Urinary bladder (tissue), 4 donors: Measurements from ENCODE around the gene MAP3K4. TPM values are rescaled to one million over a fixed set of nuclear protein-coding genes. Genes with fewer than 3 reads are reported as not detected.

ENCODE experiments used
- DNase-seq: peaks from one replicate; pipeline ENCODE4 v3.0.0-alpha.2; 2015; ENCODE audit errors: extremely low spot score
- H3K27ac ChIP-seq: one replicate; pipeline ENCODE4 v1.5.1; 2013; ENCODE audit warnings: low read depth, mild to moderate bottlenecking, moderate library complexity
- H3K36me3 ChIP-seq: one replicate; pipeline ENCODE4 v1.6.1; 2013; ENCODE audit warnings: mild to moderate bottlenecking, moderate library complexity; ENCODE audit not compliant: insufficient read depth
- H3K4me1 ChIP-seq: one replicate; pipeline ENCODE4 v1.6.1; 2013; ENCODE audit warnings: mild to moderate bottlenecking, moderate library complexity; ENCODE audit not compliant: insufficient read depth
- H3K4me3 ChIP-seq: one replicate; pipeline ENCODE4 v1.5.1; 2013; ENCODE audit warnings: low read depth, low read length
- WGBS: extraction: QIAGEN DNeasy Blood & Tissue Kit; methylation state at CpG from one replicate; pipeline ENCODE4 v1.1.7; 2013; 5-methylcytosine and 5-hydroxymethylcytosine counted together
- polyA plus RNA-seq: library from polyadenylated mRNA; stranded (reverse); fragments of 200-250 nt; gene quantifications from one replicate; pipeline ENCODE4 v1.2.3, GENCODE V29; 2013
- total RNA-seq: library from RNA; depleted of rRNA; stranded (reverse); fragments of >200 nt; gene quantifications from one replicate; pipeline ENCODE4 v1.2.3, GENCODE V29; 2014
- donor health status: healthy with polysubstance abuse.
- donor health status: healthy.

Gene MAP3K4
- total and polyA plus RNA-seq, 2 donors: 12.3 to 74.4 TPM

- Histone ChIP-seq H3K4me1 (no peaks in the 10 kb centered on the region), H3K4me3 (no peak overlapping the region), H3K36me3 (no peaks in the 10 kb centered on the region), H3K27ac (no peak overlapping the region)
- WGBS: 99% methylated on average over 1 of the region's 1 CpG
- DNase-seq: no peak
These were observed 9.1 kb downstream of the MAP3K4 start for GRCh38 chr6:161000632-161001031.

GRCh38 chr6:161001421-161001820, 9.9 kb downstream of the MAP3K4 start:
- WGBS: 60% methylated on average over 4 of the region's 4 CpGs
- no peak for DNase-seq
- Histone ChIP-seq H3K4me3 (no peak overlapping the region), H3K4me1 (no peaks in the 10 kb centered on the region), H3K36me3 (no peaks in the 10 kb centered on the region), H3K27ac (no peak overlapping the region)

GRCh38 chr6:161003336-161003735, 11.8 kb downstream of the MAP3K4 start:
- DNase-seq: no peak
- WGBS: 94% methylated on average over 2 of the region's 2 CpGs
- Histone ChIP-seq H3K4me3 (no peak overlapping the region), H3K36me3 (no peaks in the 10 kb centered on the region), H3K4me1 (no peaks in the 10 kb centered on the region), H3K27ac (no peak overlapping the region)

GRCh38 chr6:161008245-161008644, 16.7 kb downstream of the MAP3K4 start:
- no peak overlapping the region for H3K27ac ChIP-seq
- no peaks in the 10 kb centered on the region for H3K36me3 ChIP-seq
- H3K4me1 ChIP-seq: no peaks in the 10 kb centered on the region
- 96% methylated on average over 4 of the region's 4 CpGs for WGBS
- DNase-seq: no peak
- no peak overlapping the region for H3K4me3 ChIP-seq

- 92% methylated on average over 3 of the region's 3 CpGs for WGBS
- Histone ChIP-seq H3K4me1 (no peaks in the 10 kb centered on the region), H3K36me3 (no peaks in the 10 kb centered on the region), H3K4me3 (no peak overlapping the region), H3K27ac (no peak overlapping the region)
- no peak for DNase-seq
These were observed 18.4 kb downstream of the MAP3K4 start for GRCh38 chr6:161009991-161010390.

GRCh38 chr6:161010418-161010817, 18.8 kb downstream of the MAP3K4 start:
- H3K4me1 ChIP-seq: no peaks in the 10 kb centered on the region
- no peak overlapping the region for H3K4me3 ChIP-seq
- WGBS: 43% methylated on average over 1 of the region's 1 CpG
- no peak for DNase-seq
- H3K27ac ChIP-seq: no peak overlapping the region
- no peaks in the 10 kb centered on the region for H3K36me3 ChIP-seq

GRCh38 chr6:161011492-161012480, 20.2 kb downstream of the MAP3K4 start:
- Histone ChIP-seq H3K4me3 (no peak overlapping the region), H3K36me3 (no peaks in the 10 kb centered on the region), H3K27ac (no peak overlapping the region), H3K4me1 (no peaks in the 10 kb centered on the region)
- 42% methylated on average over 8 of the region's 8 CpGs for WGBS
- DNase-seq: no peak

- H3K4me3 ChIP-seq: no peak overlapping the region
- no peak for DNase-seq
- no peaks in the 10 kb centered on the region for H3K36me3 ChIP-seq
- H3K27ac ChIP-seq: no peak overlapping the region
- 95% methylated on average over 4 of the region's 4 CpGs for WGBS
- H3K4me1 ChIP-seq: peaks cover 3% of the 10 kb centered on the region
These were observed 22.1 kb downstream of the MAP3K4 start for GRCh38 chr6:161013695-161014094.

- H3K36me3 ChIP-seq: no peaks in the 10 kb centered on the region
- peaks cover 3% of the 10 kb centered on the region for H3K4me1 ChIP-seq
- WGBS: 80% methylated on average over 5 of the region's 5 CpGs
- no peak overlapping the region for H3K4me3 ChIP-seq
- DNase-seq: no peak
- no peak overlapping the region for H3K27ac ChIP-seq
These were observed 26.4 kb downstream of the MAP3K4 start for GRCh38 chr6:161017766-161018564.

GRCh38 chr6:161019324-161019839, 27.8 kb downstream of the MAP3K4 start:
- WGBS: 94% methylated on average over 13 of the region's 13 CpGs
- no peak for DNase-seq

GRCh38 chr6:161021543-161021942, 30.0 kb downstream of the MAP3K4 start:
- Histone ChIP-seq H3K4me1 (peaks cover 3% of the 10 kb centered on the region), H3K36me3 (no peaks in the 10 kb centered on the region), H3K4me3 (no peak overlapping the region), H3K27ac (no peak overlapping the region)
- DNase-seq: no peak

More at GRCh38 chr6:161019324-161019839, 27.8 kb downstream of the MAP3K4 start:
- no peak overlapping the region for H3K4me3 ChIP-seq
- no peak overlapping the region for H3K27ac ChIP-seq
- peaks cover 3% of the 10 kb centered on the region for H3K4me1 ChIP-seq
- no peaks in the 10 kb centered on the region for H3K36me3 ChIP-seq

- no peak overlapping the region for H3K27ac ChIP-seq
- H3K4me1 ChIP-seq: peaks cover 3% of the 10 kb centered on the region
- no peak for DNase-seq
- no peaks in the 10 kb centered on the region for H3K36me3 ChIP-seq
- 40% methylated on average over 8 of the region's 8 CpGs for WGBS
- no peak overlapping the region for H3K4me3 ChIP-seq
These were observed 30.6 kb downstream of the MAP3K4 start for GRCh38 chr6:161021998-161022743.

- Histone ChIP-seq H3K36me3 (no peaks in the 10 kb centered on the region), H3K27ac (no peak overlapping the region), H3K4me3 (no peak overlapping the region), H3K4me1 (no peaks in the 10 kb centered on the region)
- DNase-seq: no peak
- WGBS: 55% methylated on average over 2 of the region's 2 CpGs
These were observed 31.7 kb downstream of the MAP3K4 start for GRCh38 chr6:161023316-161023715.
